Heart left ventricle (tissue), 16 donors: Measurements from ENCODE around the gene CAPN12. TPM values are rescaled to one million over a fixed set of nuclear protein-coding genes. Genes with fewer than 3 reads are reported as not detected.

ENCODE experiments used
- ATAC-seq, 4 donors: fragments of 200-7000 bp; cut with Tn5 transposase; one replicate each; pipeline ENCODE4 v1.9.1; 2020 to 2022; ENCODE audit warnings: moderate library complexity in 4 of 4, mild to moderate bottlenecking in 3 of 4, moderate number of reproducible peaks in 1 of 4
- DNase-seq, 5 donors: peaks; one replicate each; pipeline ENCODE4 v3.0.0-alpha.2; 2020
- H3K27ac ChIP-seq, 12 donors: fragments of 200-600 bp; sonication (generic) in 4 of 12; one replicate each; pipeline versions ENCODE4 v1.5.0 to v1.8.0; 2016 to 2022; ENCODE audit warnings: mild to moderate bottlenecking in 2 of 12
- H3K27me3 ChIP-seq, 9 donors: fragments of 200-600 bp; sonication (generic) in 2 of 9; one replicate each; pipeline versions ENCODE4 v1.5.1 to v1.8.0; 2016 to 2022; ENCODE audit warnings: mild to moderate bottlenecking in 3 of 9
- H3K36me3 ChIP-seq, 9 donors: fragments of 200-600 bp; sonication (generic) in 2 of 9; one replicate each; pipeline versions ENCODE4 v1.5.0 to v1.8.0; 2018 to 2022; ENCODE audit warnings: mild to moderate bottlenecking in 2 of 9
- H3K4me1 ChIP-seq, 12 donors: fragments of 200-600 bp; sonication (generic) in 4 of 12; one replicate each; pipeline versions ENCODE4 v1.5.0 to v1.8.0; 2016 to 2022; ENCODE audit warnings: mild to moderate bottlenecking in 3 of 12
- H3K4me3 ChIP-seq, 12 donors: fragments of 200-600 bp; sonication (generic) in 4 of 12; one replicate each; pipeline versions ENCODE4 v1.5.0 to v1.8.0; 2017 to 2022; ENCODE audit warnings: mild to moderate bottlenecking in 9 of 12, moderate library complexity in 4 of 12
- H3K9me3 ChIP-seq, 12 donors: fragments of 200-600 bp; sonication (generic) in 4 of 12; one replicate each; pipeline versions ENCODE4 v1.5.0 to v1.8.0; 2016 to 2022; ENCODE audit warnings: mild to moderate bottlenecking in 1 of 12
- POLR2A ChIP-seq, 2 donors: fragments of 450-650 bp; IDR thresholded peaks; one replicate each; pipeline ENCODE4 v1.6.1; 2017; ENCODE audit warnings: antibody characterized with exemption in 2 of 2, mild to moderate bottlenecking in 2 of 2, moderate library complexity in 2 of 2
- WGBS, 4 donors: extraction: QIAGEN DNeasy Blood & Tissue Kit in 2 of 4; methylation state at CpG; one replicate each; pipeline versions ENCODE4 v1.1.5 to v1.1.7; 2013 to 2018; 5-methylcytosine and 5-hydroxymethylcytosine counted together
- intact Hi-C, 10 donors: fragments of 100-400 bp; cut with DNase I; formaldehyde crosslinking; loops; one replicate each; pipeline versions ENCODE4 v1.11.1 to v1.14.2; 2022
- polyA plus RNA-seq, 2 donors: library from polyadenylated mRNA; stranded (reverse); fragments of 200-250 nt; gene quantifications; one replicate each; pipeline ENCODE4 v1.2.3, GENCODE V29; 2013
- total RNA-seq, 9 donors: library from RNA; depleted of rRNA in 2 of 9; stranded (reverse); fragments of >200 nt in 2 of 9; fragmentation: NEBNext Ultra II Directional in 3 of 9; extraction: Animal tissue kit (Norgen Biotek cat#: 25700) in 3 of 9; gene quantifications; one replicate each; pipeline versions ENCODE4 v1.1.0 to v1.2.4, GENCODE V29; 2016 to 2023
- TF ChIP-seq, protein P1 (sequence below), 12 donors: fragments of 200-600 bp; sonication (generic) in 4 of 12; IDR thresholded peaks; one replicate each; pipeline versions ENCODE4 v1.5.0 to v1.8.0; 2018 to 2022; ENCODE audit warnings: antibody characterized with exemption in 12 of 12, mild to moderate bottlenecking in 5 of 12
- donor health status: ischemic (EF 13 %, LVEDD 7.1; RV severe dilation, severe dysfunction).
- donor health status: healthy with polysubstance abuse.
- donor health status: DM: no; HTN: yes; CAD: no.
- donor health status: DM: no; HTN: no; CAD: no.
- donor health status: ischemic (EF 25% LVEDD 6.9; RV normal size, moderate dysfunction).
- donor health status: ischemic (EF 25% LVEDD 5.7; RV mildly dilated, moderate dysfunction).
- donor health status: healthy.
- donor health status: DM: yes; HTN: yes; CAD: no.
- donor health status: ischemic (EF 35%, LVEDD 5.7; RV mildly dilated, moderate dysfunction).
- donor health status: nonischemic (EF 11% LVEDD 7.7; RV severe dilation, severe dysfunction).
- donor health status: DM: yes; HTN: yes; CAD: no.
- donor health status: PGD.
- donor health status: ischemic (EF 29% LVEDD 5.4; RV normal size, mild dysfunction).
- donor health status: nonischemic (EF 23%, LVEDD 6.1; RV moderate dilation, normal function).

The CAPN12 gene
- total and polyA plus RNA-seq, 11 donors, result 0.36 to 1.8 (median 0.88) TPM

DNA sequence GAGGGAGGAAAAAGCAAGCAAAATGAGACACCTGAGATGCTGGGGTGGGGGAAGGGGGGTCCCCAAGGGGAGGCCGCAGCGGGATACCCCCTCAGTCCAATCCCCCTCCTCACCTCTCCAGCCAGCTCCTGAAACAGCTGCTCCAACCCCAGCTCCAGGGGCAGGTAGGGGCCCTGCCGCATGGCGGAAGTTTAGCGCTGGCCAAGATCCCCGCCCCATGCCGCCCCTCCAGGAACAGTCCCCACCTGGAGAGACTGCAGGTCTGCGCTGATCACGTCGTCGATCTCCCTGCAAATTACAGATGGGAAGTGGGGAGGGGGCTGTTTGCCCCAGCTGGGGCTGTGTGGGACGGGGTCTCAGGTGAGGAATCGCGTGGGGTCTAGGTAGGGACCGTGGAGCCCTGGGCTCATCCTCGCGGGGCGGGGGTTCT, 9.0 kb downstream of the CAPN12 start:
- peak overlapping the region in 1 of 12 donors; percentile 31 for H3K4me3 ChIP-seq
- no peaks in the 10 kb centered on the region for H3K27me3 ChIP-seq
- TF ChIP-seq, protein P1, sequence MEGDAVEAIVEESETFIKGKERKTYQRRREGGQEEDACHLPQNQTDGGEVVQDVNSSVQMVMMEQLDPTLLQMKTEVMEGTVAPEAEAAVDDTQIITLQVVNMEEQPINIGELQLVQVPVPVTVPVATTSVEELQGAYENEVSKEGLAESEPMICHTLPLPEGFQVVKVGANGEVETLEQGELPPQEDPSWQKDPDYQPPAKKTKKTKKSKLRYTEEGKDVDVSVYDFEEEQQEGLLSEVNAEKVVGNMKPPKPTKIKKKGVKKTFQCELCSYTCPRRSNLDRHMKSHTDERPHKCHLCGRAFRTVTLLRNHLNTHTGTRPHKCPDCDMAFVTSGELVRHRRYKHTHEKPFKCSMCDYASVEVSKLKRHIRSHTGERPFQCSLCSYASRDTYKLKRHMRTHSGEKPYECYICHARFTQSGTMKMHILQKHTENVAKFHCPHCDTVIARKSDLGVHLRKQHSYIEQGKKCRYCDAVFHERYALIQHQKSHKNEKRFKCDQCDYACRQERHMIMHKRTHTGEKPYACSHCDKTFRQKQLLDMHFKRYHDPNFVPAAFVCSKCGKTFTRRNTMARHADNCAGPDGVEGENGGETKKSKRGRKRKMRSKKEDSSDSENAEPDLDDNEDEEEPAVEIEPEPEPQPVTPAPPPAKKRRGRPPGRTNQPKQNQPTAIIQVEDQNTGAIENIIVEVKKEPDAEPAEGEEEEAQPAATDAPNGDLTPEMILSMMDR (IDR thresholded peaks at IDR 0.05), result no peak
- TF ChIP-seq POLR2A (IDR thresholded peaks at IDR 0.05), result no peak
- intact Hi-C loops, result loop anchor here in 2 of 10 donors (10.0 kb wide), 3 partner anchors 70 to 190 kb away; partner anchors contain the start of gene HNRNPL (in 1 of the 2)
- DNase-seq (peak in 2 of 5 donors; percentile 17 to 31), ATAC-seq (peak in 1 of 4 donors; percentile 1)
- no peaks in the 10 kb centered on the region for H3K9me3 ChIP-seq
- H3K36me3 ChIP-seq, result peaks cover 0 to 19% (median 15%) of the 10 kb centered on the region in 9 donors
- peak overlapping the region in 10 of 12 donors; percentile 7 to 78 (median 62) for H3K27ac ChIP-seq
- H3K4me1 ChIP-seq, result peaks cover 0 to 41% (median 16%) of the 10 kb centered on the region in 12 donors
- WGBS, 4 donors, result 36 to 95% (median 42%) methylated on average over 4 to 18 of the region's 18 CpGs

DNA sequence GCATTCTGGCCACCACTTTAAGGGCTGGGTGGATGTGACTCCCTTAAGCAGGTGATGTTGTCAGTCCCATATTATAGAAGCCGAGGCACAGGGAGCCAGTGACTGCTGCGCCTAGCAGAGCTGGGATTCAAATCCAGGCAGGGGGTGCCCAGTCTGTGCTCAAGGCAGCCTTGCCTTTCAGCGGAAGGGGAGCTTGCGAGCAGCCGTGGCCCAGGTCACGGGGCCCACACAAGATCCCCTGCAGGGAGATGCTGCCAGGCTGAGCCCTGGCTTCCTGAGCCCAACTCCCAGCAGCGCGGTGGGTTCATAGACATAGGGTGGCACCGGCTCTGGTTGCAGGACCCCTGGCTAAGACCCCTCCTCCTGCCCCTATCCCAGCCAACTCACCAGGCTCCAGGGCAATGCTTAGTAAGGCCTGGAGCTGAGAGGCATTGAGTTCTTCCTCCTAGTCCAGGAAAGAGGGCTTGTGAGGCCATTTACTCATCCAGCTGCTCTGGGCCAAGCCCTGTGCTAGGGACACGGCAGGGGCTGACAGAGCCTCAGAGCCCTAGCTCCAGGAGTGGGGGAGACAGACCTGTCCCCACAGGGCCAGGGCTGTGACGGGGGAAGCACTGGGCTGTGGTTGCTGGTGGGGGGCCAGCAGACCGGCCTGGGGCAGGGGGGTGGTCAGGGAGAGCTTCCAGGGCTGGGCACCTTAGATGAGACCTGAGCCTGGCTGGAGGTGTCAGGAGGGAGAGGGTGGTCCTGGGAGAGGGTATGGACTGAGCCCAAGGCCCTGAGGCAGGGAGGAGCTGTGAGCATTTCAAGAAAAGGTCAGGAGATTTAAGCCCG, 9.6 kb downstream of the CAPN12 start:
- peak in 3 of 5 donors; percentile 15 to 31 (median 23) for DNase-seq
- intact Hi-C loops, result loop anchor here in 5 of 10 donors (5.0 to 10.0 kb wide), 6 partner anchors 33 to 198 kb away; partner anchors contain the start of genes MRPS12 (in 2 of the 5), SARS2 (in 2 of the 5) and HNRNPL (in 1 of the 5)
- Histone ChIP-seq H3K36me3 (peaks cover 0 to 25% (median 20%) of the 10 kb centered on the region in 9 donors), H3K9me3 (no peaks in the 10 kb centered on the region), H3K4me3 (peak overlapping the region in 1 of 12 donors; percentile 31), H3K27ac (peak overlapping the region in 11 of 12 donors; percentile 7 to 78 (median 62)), H3K27me3 (no peaks in the 10 kb centered on the region), H3K4me1 (peaks cover 0 to 41% (median 16%) of the 10 kb centered on the region in 12 donors)
- TF ChIP-seq, protein P1 (IDR thresholded peaks at IDR 0.05), result no peak
- no peak for TF ChIP-seq POLR2A (IDR thresholded peaks at IDR 0.05)
- 63 to 75% (median 66%) methylated on average over 10 to 13 of the region's 13 CpGs for WGBS, 4 donors
- ATAC-seq, result peak; percentile 2 to 8 (median 5)

DNA sequence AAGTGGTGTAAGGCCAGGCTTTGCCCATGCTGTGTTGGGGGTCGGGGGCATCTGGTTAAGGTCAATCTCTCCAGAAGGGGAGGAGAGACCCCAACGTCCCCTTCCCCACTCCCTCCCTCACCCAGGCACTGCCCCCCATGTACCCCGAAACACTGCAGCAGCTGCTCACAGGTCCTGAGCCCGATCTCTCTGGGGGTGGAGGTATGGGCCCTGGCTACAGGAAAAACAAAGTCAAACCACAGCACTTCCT, 10.2 kb downstream of the CAPN12 start:
- Histone ChIP-seq H3K27me3 (no peaks in the 10 kb centered on the region), H3K4me1 (peaks cover 0 to 41% (median 18%) of the 10 kb centered on the region in 12 donors), H3K27ac (peak overlapping the region in 10 of 12 donors; percentile 24 to 78 (median 62)), H3K9me3 (no peaks in the 10 kb centered on the region), H3K4me3 (peak overlapping the region in 1 of 12 donors; percentile 31), H3K36me3 (peaks cover 0 to 31% (median 25%) of the 10 kb centered on the region in 9 donors)
- ATAC-seq (no peak), DNase-seq (peak in 1 of 5 donors; percentile 23)
- no peak for TF ChIP-seq POLR2A (IDR thresholded peaks at IDR 0.05)
- TF ChIP-seq, protein P1 (IDR thresholded peaks at IDR 0.05), result no peak
- 61 to 75% (median 68%) methylated on average over 3 to 4 of the region's 4 CpGs for WGBS, 4 donors
- intact Hi-C loops, result loop anchor here in 5 of 10 donors (5.0 to 10.0 kb wide), 6 partner anchors 33 to 198 kb away; partner anchors contain the start of genes MRPS12 (in 2 of the 5), SARS2 (in 2 of the 5) and HNRNPL (in 1 of the 5)
